ENCODE data around the gene BLOC1S3. TPM values are rescaled to one million over a fixed set of nuclear protein-coding genes. Genes with fewer than 3 reads are reported as not detected.

The BLOC1S3 gene
- total RNA-seq, 2 experiments from 2014 or later: 14.7 to 18.8 TPM

DNA sequence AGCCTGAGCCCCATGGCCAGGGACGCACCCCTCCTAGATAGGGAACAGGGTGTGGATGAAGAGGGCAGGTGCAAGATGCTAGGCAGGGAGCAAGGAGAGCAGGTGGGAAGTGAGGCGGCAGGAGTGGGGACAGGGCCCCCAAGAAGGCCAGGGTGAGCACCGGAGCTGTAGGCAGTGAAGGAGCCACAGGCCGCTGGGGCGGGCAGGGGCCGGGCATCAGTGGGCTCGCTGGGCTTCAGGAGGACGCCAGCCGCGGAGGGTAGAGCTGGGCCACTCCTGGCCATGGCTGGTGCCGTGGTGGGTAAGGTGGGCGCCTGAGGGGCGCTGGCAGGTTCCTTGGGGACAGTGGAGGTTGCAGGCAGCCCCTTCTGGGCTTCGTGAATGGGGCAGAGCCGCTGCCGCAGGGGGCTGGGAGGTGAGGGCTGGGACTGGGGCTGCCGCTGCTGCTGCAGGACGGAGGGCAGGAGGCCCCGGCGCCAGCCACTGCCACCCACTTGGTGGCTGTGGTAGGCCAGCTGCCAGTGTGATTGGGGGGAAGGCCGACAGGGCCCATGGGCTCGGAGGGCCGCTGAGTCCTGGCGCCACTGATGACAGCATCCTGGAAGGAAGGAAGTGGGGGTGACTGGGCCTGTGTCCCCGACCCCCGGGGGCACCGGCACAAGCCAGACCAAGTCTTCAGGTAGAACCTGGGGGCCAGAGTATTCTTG lies 19.9 kb upstream of the BLOC1S3 start:
- DNase-seq: no peak
- ATAC-seq (ENCODE audit: poor library complexity): no peak
- no peaks in the 10 kb centered on the region for H3K36me3 ChIP-seq (ENCODE audit: insufficient read depth, low read length)
- POLR2A ChIA-PET: interaction anchor here (1.7 kb wide), 1 partner anchor 20 kb away, joined by 4 read pairs; the partner anchor contains the start of genes BLOC1S3 and TRAPPC6A
- no peaks in the 10 kb centered on the region for H3K9me3 Mint-ChIP-seq
- no peak overlapping the region for H3K27ac Mint-ChIP-seq
- H3K4me3 ChIP-seq (ENCODE audit: low read length): no peak overlapping the region
- TF ChIP-seq, protein P1, sequence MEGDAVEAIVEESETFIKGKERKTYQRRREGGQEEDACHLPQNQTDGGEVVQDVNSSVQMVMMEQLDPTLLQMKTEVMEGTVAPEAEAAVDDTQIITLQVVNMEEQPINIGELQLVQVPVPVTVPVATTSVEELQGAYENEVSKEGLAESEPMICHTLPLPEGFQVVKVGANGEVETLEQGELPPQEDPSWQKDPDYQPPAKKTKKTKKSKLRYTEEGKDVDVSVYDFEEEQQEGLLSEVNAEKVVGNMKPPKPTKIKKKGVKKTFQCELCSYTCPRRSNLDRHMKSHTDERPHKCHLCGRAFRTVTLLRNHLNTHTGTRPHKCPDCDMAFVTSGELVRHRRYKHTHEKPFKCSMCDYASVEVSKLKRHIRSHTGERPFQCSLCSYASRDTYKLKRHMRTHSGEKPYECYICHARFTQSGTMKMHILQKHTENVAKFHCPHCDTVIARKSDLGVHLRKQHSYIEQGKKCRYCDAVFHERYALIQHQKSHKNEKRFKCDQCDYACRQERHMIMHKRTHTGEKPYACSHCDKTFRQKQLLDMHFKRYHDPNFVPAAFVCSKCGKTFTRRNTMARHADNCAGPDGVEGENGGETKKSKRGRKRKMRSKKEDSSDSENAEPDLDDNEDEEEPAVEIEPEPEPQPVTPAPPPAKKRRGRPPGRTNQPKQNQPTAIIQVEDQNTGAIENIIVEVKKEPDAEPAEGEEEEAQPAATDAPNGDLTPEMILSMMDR (IDR thresholded peaks at IDR 0.05): no peak
- no peak overlapping the region for H3K4me3 Mint-ChIP-seq
- no peaks in the 10 kb centered on the region for H3K36me3 Mint-ChIP-seq (ENCODE audit: low read depth)
- CTCF ChIA-PET: no interaction called here
- H3K27me3 ChIP-seq (ENCODE audit: control insufficient read depth in 1 of 2, insufficient read depth in 2 of 2, low read length in 2 of 2): peaks cover 0 to 6% of the 10 kb centered on the region in 2 experiments
- peaks cover 12% of the 10 kb centered on the region for H3K4me1 ChIP-seq (ENCODE audit: insufficient read depth, low read length)
- peaks cover 24% of the 10 kb centered on the region for H3K27me3 Mint-ChIP-seq
- intact Hi-C loops (cut with DNase I, micrococcal nuclease): no loop called here
- peaks cover 0 to 4% of the 10 kb centered on the region in 2 experiments for H3K9me3 ChIP-seq (ENCODE audit: control insufficient read depth in 1 of 2, insufficient read depth in 1 of 2, low read length in 2 of 2)
- peaks cover 8% of the 10 kb centered on the region for H3K4me1 Mint-ChIP-seq (ENCODE audit: low read depth)
- no peak overlapping the region for H3K27ac ChIP-seq (ENCODE audit: low read depth in 1 of 2, low read length in 2 of 2)

DNA sequence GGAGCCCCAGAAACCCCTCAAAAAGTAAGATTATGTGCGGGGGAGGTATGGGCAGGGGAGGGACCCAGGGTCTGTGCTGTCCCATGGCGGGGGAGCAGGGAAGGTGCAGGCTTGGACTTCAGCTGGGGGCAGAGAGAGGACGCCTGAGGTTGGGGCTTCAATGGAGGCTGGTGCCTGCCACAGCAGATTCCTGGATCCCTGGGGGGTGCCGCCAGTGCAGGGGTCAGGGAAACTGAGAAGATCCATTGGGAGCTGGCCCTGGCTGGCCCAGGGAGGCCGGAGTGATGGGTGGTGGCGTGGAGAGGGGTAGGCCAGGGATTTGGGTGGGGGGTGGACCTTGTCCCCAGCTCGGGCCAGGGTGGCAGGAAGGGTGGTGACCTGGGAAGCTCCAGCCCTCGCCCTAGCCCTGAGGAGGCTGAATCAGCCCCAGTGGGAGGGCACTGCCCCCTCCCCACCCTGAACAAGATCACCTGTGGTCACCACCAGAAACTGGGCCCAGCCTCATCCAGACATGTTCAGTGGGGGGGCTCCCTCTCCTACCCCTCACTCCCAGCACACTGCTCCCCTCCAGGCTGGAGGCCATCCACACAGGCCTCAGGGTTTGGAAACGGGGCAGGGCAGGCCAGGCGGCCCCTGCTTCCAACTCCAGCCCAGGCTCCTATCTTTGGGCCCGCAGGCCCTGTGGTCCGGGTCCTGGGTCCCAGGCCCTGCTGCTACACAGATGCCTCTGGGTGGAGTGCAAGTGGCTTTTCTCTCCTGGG lies 19.2 kb upstream of the BLOC1S3 start:
- peaks cover 12% of the 10 kb centered on the region for H3K4me1 ChIP-seq (ENCODE audit: insufficient read depth, low read length)
- ATAC-seq (ENCODE audit: poor library complexity) (no peak), DNase-seq (no peak)
- CTCF ChIA-PET: no interaction called here
- no peaks in the 10 kb centered on the region for H3K9me3 ChIP-seq (ENCODE audit: control insufficient read depth in 1 of 2, insufficient read depth in 1 of 2, low read length in 2 of 2)
- H3K4me3 ChIP-seq (ENCODE audit: low read length): no peak overlapping the region
- Mint-ChIP-seq H3K4me3 (no peak overlapping the region), H3K36me3 (ENCODE audit: low read depth) (no peaks in the 10 kb centered on the region), H3K27ac (no peak overlapping the region), H3K27me3 (peaks cover 18% of the 10 kb centered on the region), H3K4me1 (ENCODE audit: low read depth) (peaks cover 9% of the 10 kb centered on the region), H3K9me3 (no peaks in the 10 kb centered on the region)
- H3K27ac ChIP-seq (ENCODE audit: low read depth in 1 of 2, low read length in 2 of 2): no peak overlapping the region
- intact Hi-C loops (cut with DNase I, micrococcal nuclease): no loop called here
- H3K36me3 ChIP-seq (ENCODE audit: insufficient read depth, low read length): no peaks in the 10 kb centered on the region
- H3K27me3 ChIP-seq (ENCODE audit: control insufficient read depth in 1 of 2, insufficient read depth in 2 of 2, low read length in 2 of 2): no peaks in the 10 kb centered on the region
- POLR2A ChIA-PET: interaction anchor here (1.7 kb wide), 1 partner anchor 19 kb away, joined by 4 read pairs; the partner anchor contains the start of genes BLOC1S3 and TRAPPC6A
- TF ChIP-seq, protein P1 (IDR thresholded peaks at IDR 0.05): no peak

DNA sequence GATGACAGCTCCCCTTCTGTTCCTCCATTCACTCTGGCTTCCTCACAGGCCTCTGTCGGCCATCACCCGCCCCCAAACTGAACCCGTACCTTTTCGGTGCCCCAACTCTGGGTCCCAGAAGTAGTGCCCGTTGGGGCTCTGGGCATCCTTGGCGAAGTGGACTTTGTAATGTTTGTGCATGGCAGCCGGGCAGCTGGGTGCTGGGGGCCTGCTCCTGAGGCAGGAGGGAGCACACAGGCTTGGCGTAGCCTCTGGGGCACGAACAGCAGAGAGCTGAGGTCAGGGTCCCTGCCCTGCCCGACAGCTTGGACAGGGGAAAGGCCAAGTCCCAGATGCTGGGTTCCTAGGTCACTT lies 18.6 kb upstream of the BLOC1S3 start:
- Mint-ChIP-seq H3K27me3 (peaks cover 16% of the 10 kb centered on the region), H3K9me3 (no peaks in the 10 kb centered on the region), H3K27ac (no peak overlapping the region), H3K4me3 (no peak overlapping the region), H3K36me3 (ENCODE audit: low read depth) (no peaks in the 10 kb centered on the region), H3K4me1 (ENCODE audit: low read depth) (peaks cover 12% of the 10 kb centered on the region)
- intact Hi-C loops (cut with DNase I, micrococcal nuclease): no loop called here
- ChIA-PET CTCF (no interaction called here), POLR2A (no interaction called here)
- Histone ChIP-seq H3K27ac (ENCODE audit: low read depth in 1 of 2, low read length in 2 of 2) (no peak overlapping the region), H3K9me3 (ENCODE audit: control insufficient read depth in 1 of 2, insufficient read depth in 1 of 2, low read length in 2 of 2) (no peaks in the 10 kb centered on the region), H3K4me1 (ENCODE audit: insufficient read depth, low read length) (peaks cover 17% of the 10 kb centered on the region), H3K36me3 (ENCODE audit: insufficient read depth, low read length) (no peaks in the 10 kb centered on the region), H3K4me3 (ENCODE audit: low read length) (no peak overlapping the region), H3K27me3 (ENCODE audit: control insufficient read depth in 1 of 2, insufficient read depth in 2 of 2, low read length in 2 of 2) (no peaks in the 10 kb centered on the region)
- TF ChIP-seq, protein P1 (IDR thresholded peaks at IDR 0.05): no peak
- DNase-seq (no peak), ATAC-seq (ENCODE audit: poor library complexity) (no peak)

Measured in CD4-positive, alpha-beta T cell (primary cell).